Measurements from ENCODE around the gene CPTP. TPM values are rescaled to one million over a fixed set of nuclear protein-coding genes. Genes with fewer than 3 reads are reported as not detected.
A peak's percentile ranks its signal among the peaks of the same experiment; 100 is the strongest.

Gene CPTP
- total RNA-seq, 1 donor from 2014 or later: 10.8 TPM

DNA sequence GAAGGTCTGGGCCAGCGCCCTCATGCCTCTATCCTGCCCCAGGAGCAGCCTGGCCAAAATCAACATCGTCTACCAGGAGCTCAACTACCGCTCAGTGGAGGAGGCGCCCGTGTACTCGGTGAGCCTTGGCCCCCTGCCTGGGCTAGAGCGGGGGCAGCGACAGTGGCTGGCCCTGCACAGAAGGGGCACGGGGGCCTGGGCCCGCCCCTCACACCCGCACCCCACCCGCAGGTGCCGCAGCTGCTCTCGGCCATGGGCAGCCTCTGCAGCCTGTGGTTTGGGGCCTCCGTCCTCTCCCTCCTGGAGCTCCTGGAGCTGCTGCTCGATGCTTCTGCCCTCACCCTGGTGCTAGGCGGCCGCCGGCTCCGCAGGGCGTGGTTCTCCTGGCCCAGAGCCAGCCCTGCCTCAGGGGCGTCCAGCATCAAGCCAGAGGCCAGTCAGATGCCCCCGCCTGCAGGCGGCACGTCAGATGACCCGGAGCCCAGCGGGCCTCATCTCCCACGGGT, 33.5 kb upstream of the CPTP start:
- TF ChIP-seq, protein P1, sequence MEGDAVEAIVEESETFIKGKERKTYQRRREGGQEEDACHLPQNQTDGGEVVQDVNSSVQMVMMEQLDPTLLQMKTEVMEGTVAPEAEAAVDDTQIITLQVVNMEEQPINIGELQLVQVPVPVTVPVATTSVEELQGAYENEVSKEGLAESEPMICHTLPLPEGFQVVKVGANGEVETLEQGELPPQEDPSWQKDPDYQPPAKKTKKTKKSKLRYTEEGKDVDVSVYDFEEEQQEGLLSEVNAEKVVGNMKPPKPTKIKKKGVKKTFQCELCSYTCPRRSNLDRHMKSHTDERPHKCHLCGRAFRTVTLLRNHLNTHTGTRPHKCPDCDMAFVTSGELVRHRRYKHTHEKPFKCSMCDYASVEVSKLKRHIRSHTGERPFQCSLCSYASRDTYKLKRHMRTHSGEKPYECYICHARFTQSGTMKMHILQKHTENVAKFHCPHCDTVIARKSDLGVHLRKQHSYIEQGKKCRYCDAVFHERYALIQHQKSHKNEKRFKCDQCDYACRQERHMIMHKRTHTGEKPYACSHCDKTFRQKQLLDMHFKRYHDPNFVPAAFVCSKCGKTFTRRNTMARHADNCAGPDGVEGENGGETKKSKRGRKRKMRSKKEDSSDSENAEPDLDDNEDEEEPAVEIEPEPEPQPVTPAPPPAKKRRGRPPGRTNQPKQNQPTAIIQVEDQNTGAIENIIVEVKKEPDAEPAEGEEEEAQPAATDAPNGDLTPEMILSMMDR (IDR thresholded peaks at IDR 0.05; ENCODE audit: insufficient read depth, low read length, severe bottlenecking): no peak
- Histone ChIP-seq H3K27me3 (ENCODE audit: control insufficient read depth, insufficient read depth, low read length) (no peaks in the 10 kb centered on the region), H3K36me3 (ENCODE audit: control insufficient read depth, insufficient read depth, low read length) (peaks cover 5% of the 10 kb centered on the region), H3K4me3 (ENCODE audit: low read depth, low read length) (no peak overlapping the region)
- DNase-seq (ENCODE audit: low read depth) (no peak), FAIRE-seq (no peak)

DNA sequence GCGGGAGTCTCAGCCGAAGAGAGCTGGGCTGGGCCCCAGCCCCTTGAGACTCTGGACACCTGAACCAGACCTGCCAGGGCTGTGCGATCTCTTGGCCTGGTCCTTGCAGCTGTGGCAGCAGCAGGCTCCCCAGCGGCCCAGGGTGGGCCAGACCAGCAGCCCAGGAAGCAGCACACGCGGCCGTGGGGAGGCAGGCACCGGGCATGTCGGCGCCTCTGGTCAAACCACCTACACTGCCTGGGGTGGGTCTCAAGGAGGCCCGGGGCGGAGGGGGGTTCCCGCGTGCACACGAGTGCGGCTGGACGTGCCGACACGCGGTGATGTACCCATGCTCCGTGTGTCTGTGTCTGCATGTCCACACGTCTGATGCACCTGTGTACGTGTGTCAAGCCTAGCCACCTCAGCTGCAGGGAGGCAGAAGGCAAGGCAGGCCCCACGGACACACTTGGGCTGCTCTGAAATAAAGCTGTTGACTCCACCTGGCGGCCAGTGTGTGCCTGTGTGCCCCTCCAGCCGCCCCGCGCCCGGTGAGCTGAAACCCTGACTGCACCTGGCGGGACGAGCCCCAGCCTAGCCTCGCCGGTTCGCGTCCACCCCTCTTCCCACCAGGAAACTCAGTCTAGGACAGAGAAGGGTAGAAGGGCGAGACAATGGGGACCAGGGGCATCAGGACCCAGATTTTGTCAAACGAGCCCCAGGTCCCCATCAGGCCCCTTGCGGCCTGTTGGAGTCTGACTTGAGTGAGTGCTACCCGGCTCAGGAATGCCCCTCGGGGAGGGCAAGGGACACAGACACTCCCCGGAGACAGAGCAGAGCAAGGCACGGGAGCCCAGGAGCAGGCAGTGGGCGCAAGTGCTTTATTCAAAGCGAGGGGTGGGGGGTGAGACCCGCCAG, 32.8 kb upstream of the CPTP start:
- DNase-seq (ENCODE audit: low read depth) (peak; percentile 63), FAIRE-seq (no peak)
- H3K36me3 ChIP-seq (ENCODE audit: control insufficient read depth, insufficient read depth, low read length): peaks cover 5% of the 10 kb centered on the region
- TF ChIP-seq, protein P1 (IDR thresholded peaks at IDR 0.05; ENCODE audit: insufficient read depth, low read length, severe bottlenecking): peak; percentile 90
- no peaks in the 10 kb centered on the region for H3K27me3 ChIP-seq (ENCODE audit: control insufficient read depth, insufficient read depth, low read length)
- H3K4me3 ChIP-seq (ENCODE audit: low read depth, low read length): no peak overlapping the region

DNA sequence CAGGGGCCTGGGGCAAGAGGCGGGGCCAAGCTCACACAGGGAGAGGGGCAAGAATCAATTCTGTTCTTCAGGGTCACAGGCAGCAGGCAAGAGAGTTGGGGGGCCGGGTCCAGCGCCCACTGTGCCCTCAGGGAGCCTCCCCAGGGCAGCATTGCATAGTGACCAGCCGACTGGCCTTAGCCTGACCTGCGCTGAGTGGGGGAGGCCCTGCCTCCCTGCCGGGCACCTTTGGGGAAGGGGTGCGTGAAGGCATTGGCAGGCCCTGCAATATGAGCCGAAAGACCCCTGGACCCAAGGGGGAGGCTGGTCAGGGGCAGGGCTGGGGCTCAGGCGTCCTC, 32.2 kb upstream of the CPTP start:
- no peak overlapping the region for H3K4me3 ChIP-seq (ENCODE audit: low read depth, low read length)
- no peak for DNase-seq (ENCODE audit: low read depth)
- no peak for FAIRE-seq
- peaks cover 5% of the 10 kb centered on the region for H3K36me3 ChIP-seq (ENCODE audit: control insufficient read depth, insufficient read depth, low read length)
- H3K27me3 ChIP-seq (ENCODE audit: control insufficient read depth, insufficient read depth, low read length): no peaks in the 10 kb centered on the region
- TF ChIP-seq, protein P1 (IDR thresholded peaks at IDR 0.05; ENCODE audit: insufficient read depth, low read length, severe bottlenecking): no peak

- Histone ChIP-seq H3K4me3 (ENCODE audit: low read depth, low read length) (no peak overlapping the region), H3K36me3 (ENCODE audit: control insufficient read depth, insufficient read depth, low read length) (peaks cover 5% of the 10 kb centered on the region), H3K27me3 (ENCODE audit: control insufficient read depth, insufficient read depth, low read length) (no peaks in the 10 kb centered on the region)
- TF ChIP-seq, protein P1 (IDR thresholded peaks at IDR 0.05; ENCODE audit: insufficient read depth, low read length, severe bottlenecking): no peak
- DNase-seq (ENCODE audit: low read depth): no peak
- FAIRE-seq: no peak
Measured at GRCh38 chr1:1292851-1293250, 31.8 kb upstream of the CPTP start.

DNA sequence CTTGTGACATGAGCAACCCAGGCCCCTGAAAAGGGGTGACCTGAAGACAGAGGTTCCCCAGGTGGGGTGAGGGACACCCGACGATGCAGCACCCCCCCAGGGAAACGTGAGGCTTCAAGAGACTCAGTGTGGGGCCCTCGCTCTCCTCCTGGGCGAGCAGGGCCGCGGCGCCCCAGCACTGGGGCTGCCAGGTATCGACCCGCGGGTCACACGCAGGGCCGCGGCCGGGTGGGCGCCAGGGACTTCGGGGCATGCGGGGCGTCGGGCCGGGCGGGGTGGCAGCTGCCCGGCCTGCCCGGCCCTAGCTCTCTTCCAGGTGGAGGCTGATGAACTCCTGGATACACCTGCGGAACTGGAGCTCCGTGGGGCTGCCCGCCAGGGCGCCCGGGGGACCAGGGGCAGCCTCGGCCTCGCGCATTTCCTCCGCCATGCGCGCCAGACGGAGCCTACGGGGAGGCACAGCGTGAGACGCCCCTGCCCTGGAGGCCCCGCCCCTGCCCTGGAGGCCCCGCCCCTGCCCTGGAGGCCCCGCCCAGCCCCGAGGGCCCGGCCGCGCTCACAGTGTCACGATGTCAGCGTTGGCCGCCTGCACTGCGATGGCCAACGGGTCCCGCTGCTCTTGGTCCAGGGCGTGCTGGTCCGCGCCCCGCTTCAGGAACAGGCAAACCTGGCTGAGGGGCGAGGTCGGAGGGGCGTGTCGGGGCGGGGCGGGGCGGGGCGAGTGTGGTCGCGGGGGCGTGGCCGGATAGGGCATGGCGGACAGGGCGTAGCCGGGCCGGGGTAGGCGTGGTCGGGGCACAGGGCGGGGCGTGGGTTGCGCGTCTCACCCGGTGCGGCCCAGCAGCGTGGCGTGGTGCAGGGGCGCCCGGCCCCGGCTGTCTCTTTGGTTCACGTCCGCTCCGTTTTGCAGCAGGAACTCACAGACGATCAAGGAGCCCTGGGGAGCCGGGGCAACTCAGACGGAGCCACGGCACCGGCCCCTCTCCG, 31.0 kb upstream of the CPTP start:
- no peak overlapping the region for H3K4me3 ChIP-seq (ENCODE audit: low read depth, low read length)
- no peak for DNase-seq (ENCODE audit: low read depth)
- no peaks in the 10 kb centered on the region for H3K27me3 ChIP-seq (ENCODE audit: control insufficient read depth, insufficient read depth, low read length)
- TF ChIP-seq, protein P1 (IDR thresholded peaks at IDR 0.05; ENCODE audit: insufficient read depth, low read length, severe bottlenecking): no peak
- no peak for FAIRE-seq
- peaks cover 5% of the 10 kb centered on the region for H3K36me3 ChIP-seq (ENCODE audit: control insufficient read depth, insufficient read depth, low read length)

Measured in bronchial epithelial cell (primary cell).